ENCODE measurements around the gene ABCA10.

ABCA10 gene

DNA sequence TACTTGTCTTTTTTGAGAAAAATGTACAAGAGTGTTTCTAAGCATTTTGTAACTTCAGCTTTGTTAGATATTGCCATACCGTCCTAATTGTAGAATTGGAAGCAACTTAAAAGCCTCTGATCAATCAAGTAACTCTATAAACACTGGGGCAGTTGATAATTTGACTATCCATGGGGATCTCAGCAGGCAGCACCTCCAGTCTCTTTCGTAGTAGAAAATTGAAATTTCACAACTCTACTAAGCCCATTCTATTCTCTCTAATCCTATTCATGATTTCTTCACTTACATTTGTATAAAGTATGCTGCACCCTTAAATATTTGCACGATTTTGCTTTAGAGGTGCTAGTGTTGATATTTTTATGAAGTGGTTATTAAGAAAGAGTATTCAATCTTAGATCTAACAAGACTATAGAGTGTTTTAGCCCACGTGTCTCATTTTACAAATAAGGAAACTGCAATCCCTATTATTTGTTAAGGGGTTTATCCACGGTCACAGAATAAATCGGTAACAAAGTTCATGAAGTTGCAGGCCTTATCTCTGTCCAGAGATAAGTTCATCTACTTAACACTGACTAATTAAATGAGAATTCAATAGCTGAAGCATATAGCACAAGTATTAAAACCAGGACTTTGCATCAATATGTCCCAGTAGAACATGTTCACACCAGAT is 97.9 kb downstream of the ABCA10 start:
- TF ChIP-seq CTCF (conservative IDR thresholded peaks at IDR 0.05; ENCODE audit: low read depth, low read length): no peak
- no peak overlapping the region for H3K4me3 ChIP-seq (ENCODE audit: low read length)
- no peak for DNase-seq (ENCODE audit: low read depth)

- DNase-seq (ENCODE audit: low read depth): no peak
- no peak overlapping the region for H3K4me3 ChIP-seq (ENCODE audit: low read length)
- no peak for TF ChIP-seq CTCF (conservative IDR thresholded peaks at IDR 0.05; ENCODE audit: low read depth, low read length)
Observed at GRCh38 chr17:69123626-69124025, 105.0 kb downstream of the ABCA10 start.

GRCh38 chr17:69122065-69122464 is 106.6 kb downstream of the ABCA10 start:
- TF ChIP-seq CTCF (conservative IDR thresholded peaks at IDR 0.05; ENCODE audit: low read depth, low read length): no peak
- DNase-seq (ENCODE audit: low read depth): no peak
- H3K4me3 ChIP-seq (ENCODE audit: low read length): no peak overlapping the region

DNA sequence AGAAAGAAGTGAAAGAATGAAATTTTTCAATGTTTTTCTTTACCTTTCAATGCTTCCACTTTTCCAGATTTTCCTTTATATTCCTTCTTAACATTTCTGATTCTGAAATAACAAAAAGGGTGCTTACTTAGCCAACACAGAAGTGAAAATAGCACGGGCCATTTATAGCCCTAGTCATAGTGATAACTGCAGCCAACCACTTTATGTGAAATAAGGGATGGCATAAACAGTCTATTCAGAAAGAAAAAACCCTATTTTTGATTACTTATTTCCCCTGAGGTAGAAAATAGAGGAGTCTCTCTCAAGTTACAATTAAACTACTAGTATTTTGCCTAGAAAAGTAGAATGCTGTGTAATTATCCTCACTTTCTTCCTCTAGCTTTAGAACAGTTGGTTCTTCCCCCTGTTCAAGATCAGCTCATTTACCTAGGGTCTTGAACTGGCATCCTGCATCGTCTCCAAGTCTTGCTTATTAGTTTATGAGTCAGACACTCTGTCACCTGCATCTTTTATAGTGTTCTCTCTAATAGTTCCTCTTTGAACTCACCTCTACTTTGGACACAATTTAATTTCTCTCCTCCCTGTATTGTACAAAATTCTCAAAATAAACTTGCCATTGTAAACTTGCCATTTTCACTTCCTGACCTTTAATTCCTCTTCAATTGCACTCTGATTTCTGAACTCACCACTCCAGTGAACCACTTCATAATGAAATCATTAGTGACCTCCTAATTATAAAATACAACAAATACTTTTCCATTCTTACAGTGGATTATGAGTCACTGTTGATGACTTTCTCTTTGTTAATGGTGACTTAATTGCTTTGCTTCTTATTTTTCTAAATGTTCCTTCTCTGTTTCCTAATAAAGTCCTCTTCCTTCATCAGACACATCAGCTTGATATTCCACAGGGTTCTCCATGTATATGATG is 110.5 kb downstream of the ABCA10 start:
- no peak for TF ChIP-seq CTCF (conservative IDR thresholded peaks at IDR 0.05; ENCODE audit: low read depth, low read length)
- DNase-seq (ENCODE audit: low read depth): no peak
- no peak overlapping the region for H3K4me3 ChIP-seq (ENCODE audit: low read length)

DNA sequence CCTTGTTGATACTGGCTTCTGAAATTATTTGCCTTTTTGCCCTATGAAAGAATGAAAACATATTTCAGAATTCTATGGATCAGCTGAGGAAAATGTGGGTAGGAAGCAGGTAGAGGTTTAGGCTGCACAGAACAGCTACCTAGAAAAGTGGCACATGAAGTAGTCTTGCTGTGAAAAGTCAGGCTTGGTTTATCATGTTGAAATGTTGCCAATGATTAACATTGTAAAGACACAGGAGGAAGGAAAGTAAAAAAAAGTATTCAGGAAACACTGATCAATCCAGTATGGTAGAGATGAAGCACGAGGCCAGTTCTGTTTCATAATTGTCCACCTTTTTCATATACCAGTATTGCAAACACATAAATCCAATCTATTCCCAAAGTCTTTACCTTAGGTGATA is 116.8 kb downstream of the ABCA10 start:
- no peak for TF ChIP-seq CTCF (conservative IDR thresholded peaks at IDR 0.05; ENCODE audit: low read depth, low read length)
- DNase-seq (ENCODE audit: low read depth): no peak
- no peak overlapping the region for H3K4me3 ChIP-seq (ENCODE audit: low read length)

- no peak for DNase-seq (ENCODE audit: low read depth)
- H3K4me3 ChIP-seq (ENCODE audit: low read length): no peak overlapping the region
- TF ChIP-seq CTCF (conservative IDR thresholded peaks at IDR 0.05; ENCODE audit: low read depth, low read length): no peak
Observed at GRCh38 chr17:69105907-69106730, 122.5 kb downstream of the ABCA10 start.
